Memory B cell (primary cell): ENCODE measurements around the gene ARHGAP24.

ENCODE experiments used
- ATAC-seq: fragments of 150-1000 bp; cut with Tn5 transposase; 2 replicates; pipeline ENCODE4 v1.10.0; 2021; ENCODE audit warnings: low read depth, mild to moderate bottlenecking, moderate library complexity
- DNase-seq, 2 donors: peaks; one replicate each; pipeline ENCODE4 v3.0.0; 2022; ENCODE audit warnings: low spot score in 2 of 2
- H3K27ac Mint-ChIP-seq: one replicate; pipeline ENCODE4 v1.8.0; 2022; ENCODE audit warnings: mild to moderate bottlenecking, moderate library complexity, mixed read lengths
- H3K27me3 Mint-ChIP-seq: one replicate; pipeline ENCODE4 v1.8.0; 2022; ENCODE audit warnings: mixed read lengths
- H3K36me3 Mint-ChIP-seq: one replicate; pipeline ENCODE4 v1.8.0; 2022; ENCODE audit warnings: mild to moderate bottlenecking, mixed read lengths
- H3K4me1 Mint-ChIP-seq: one replicate; pipeline ENCODE4 v1.8.0; 2022; ENCODE audit warnings: mixed read lengths
- H3K4me3 Mint-ChIP-seq: one replicate; pipeline ENCODE4 v1.8.0; 2022; ENCODE audit warnings: mild to moderate bottlenecking, moderate library complexity, mixed read lengths
- H3K9me3 Mint-ChIP-seq: one replicate; pipeline ENCODE4 v1.8.0; 2022; ENCODE audit warnings: mixed read lengths

Gene ARHGAP24

DNA sequence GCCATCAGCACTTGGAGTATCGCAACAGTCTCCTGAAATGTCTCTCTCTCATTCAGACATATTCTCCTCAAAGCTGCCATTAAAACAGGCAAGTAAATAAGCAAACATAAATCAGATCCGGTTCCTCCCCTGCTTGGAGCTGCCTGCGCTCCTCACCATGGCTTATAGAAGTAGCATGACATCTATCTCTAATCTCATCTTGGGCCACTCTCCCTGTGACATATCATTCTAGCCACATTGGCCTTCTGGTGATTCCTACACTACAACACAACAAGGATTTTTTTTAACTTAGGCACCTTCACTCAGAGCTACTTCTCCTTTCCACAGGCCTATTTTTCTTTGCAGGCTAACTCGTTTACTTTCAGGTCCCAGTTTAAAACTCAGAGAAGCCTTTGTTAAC lies 387.9 kb downstream of the ARHGAP24 start:
- DNase-seq, result no peak
- Mint-ChIP-seq H3K4me1 (peaks cover 15% of the 10 kb centered on the region), H3K4me3 (no peak overlapping the region), H3K27ac (no peak overlapping the region), H3K9me3 (peaks cover 3% of the 10 kb centered on the region), H3K27me3 (no peaks in the 10 kb centered on the region), H3K36me3 (no peaks in the 10 kb centered on the region)
- peak; percentile 35 for ATAC-seq

DNA sequence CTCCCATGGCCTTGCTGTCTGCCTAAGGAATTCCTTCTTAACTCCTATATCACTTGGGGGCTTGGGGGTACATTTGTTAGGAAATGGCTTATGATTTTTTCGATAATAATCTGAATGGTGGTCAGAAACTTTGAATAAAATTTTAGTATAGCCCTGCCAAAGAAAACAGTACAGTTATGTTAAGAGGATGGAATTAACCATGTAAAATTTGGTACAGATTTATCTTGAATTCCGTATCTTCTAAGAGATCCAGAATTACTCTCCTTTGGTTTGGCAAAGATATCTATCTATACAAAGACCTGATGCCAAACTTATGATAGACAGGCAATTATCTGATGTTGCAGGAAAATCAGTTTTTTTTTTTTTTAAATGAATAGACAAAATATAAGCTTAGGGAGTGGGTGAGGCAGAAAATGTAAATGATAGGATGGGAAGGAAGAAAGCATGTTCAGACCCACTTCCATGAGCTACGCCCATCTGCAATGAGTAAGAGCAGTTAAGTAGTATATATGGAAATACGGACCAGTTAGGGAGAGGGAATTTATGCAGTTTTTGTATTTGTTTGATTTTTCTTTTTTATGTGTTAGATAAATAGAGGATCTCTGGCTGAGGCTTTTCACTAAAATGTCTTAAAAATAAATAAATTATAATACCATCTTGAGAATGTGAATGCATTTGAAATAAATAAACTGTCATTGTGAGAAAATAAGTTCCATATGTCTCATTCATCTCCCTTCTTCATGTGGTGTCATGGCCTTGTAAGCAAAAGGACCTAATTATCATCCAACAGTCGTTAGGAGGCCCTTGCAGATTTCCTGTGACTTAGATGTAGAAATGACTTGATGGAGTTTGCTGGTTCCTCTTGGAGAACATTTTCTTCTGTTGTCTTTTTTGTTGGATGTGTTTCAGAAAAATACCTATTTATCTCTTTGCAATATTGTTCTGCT lies 389.6 kb downstream of the ARHGAP24 start:
- H3K27me3 Mint-ChIP-seq, result no peaks in the 10 kb centered on the region
- peaks cover 15% of the 10 kb centered on the region for H3K4me1 Mint-ChIP-seq
- ATAC-seq, result no peak
- no peak overlapping the region for H3K4me3 Mint-ChIP-seq
- no peaks in the 10 kb centered on the region for H3K36me3 Mint-ChIP-seq
- DNase-seq, result no peak
- H3K27ac Mint-ChIP-seq, result no peak overlapping the region
- H3K9me3 Mint-ChIP-seq, result peaks cover 3% of the 10 kb centered on the region

GRCh38 chr4:85865256-85865655 lies 390.3 kb downstream of the ARHGAP24 start:
- no peaks in the 10 kb centered on the region for H3K27me3 Mint-ChIP-seq
- no peak overlapping the region for H3K4me3 Mint-ChIP-seq
- H3K36me3 Mint-ChIP-seq, result no peaks in the 10 kb centered on the region
- no peak overlapping the region for H3K27ac Mint-ChIP-seq
- H3K9me3 Mint-ChIP-seq, result peaks cover 3% of the 10 kb centered on the region
- ATAC-seq, result no peak
- H3K4me1 Mint-ChIP-seq, result peaks cover 15% of the 10 kb centered on the region
- DNase-seq, result no peak

DNA sequence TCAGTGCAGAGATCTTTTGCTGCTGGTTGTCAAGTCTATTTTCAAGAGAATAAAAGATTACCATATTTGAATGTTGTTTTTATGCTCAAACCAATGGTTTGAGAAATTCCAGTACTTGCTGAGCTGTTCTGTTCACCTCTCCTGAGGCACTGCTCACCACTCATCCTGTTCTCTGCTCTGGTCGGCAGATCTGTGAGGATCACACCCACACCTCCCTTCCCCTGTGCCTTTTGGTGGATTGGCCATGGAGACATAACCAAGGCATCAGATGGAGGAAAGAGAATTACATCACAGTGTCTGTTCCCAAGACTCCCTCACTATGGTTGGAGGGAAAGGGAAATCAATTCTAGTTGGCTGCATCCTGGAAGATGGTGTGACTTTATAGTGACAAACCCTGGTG lies 391.6 kb downstream of the ARHGAP24 start:
- Mint-ChIP-seq H3K27ac (peak overlapping the region; percentile 14), H3K36me3 (no peaks in the 10 kb centered on the region), H3K4me3 (no peak overlapping the region), H3K9me3 (peaks cover 3% of the 10 kb centered on the region), H3K4me1 (peaks cover 20% of the 10 kb centered on the region), H3K27me3 (no peaks in the 10 kb centered on the region)
- DNase-seq, result no peak
- ATAC-seq, result no peak

DNA sequence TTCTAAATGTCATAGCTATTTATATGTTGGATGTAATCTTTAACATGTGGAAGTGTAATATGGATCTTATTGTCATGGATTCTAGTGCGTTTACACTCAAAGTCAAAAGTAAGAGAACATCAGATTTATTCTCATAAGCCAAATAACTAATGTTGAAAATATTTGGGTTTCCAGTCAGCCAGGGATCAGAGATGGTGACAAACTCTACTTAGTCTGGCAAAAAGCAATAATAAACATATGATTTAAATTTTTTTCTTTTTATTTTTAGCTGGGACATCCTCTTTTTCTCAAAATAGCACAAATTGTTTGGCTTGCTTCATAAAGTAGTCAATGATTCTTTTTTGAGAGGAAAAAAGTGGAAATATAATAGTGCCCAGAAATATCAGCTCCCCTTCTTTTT lies 392.3 kb downstream of the ARHGAP24 start:
- Mint-ChIP-seq H3K9me3 (peaks cover 3% of the 10 kb centered on the region), H3K4me1 (peaks cover 20% of the 10 kb centered on the region), H3K4me3 (no peak overlapping the region), H3K27me3 (no peaks in the 10 kb centered on the region), H3K36me3 (no peaks in the 10 kb centered on the region), H3K27ac (no peak overlapping the region)
- no peak for ATAC-seq
- DNase-seq, result no peak

DNA sequence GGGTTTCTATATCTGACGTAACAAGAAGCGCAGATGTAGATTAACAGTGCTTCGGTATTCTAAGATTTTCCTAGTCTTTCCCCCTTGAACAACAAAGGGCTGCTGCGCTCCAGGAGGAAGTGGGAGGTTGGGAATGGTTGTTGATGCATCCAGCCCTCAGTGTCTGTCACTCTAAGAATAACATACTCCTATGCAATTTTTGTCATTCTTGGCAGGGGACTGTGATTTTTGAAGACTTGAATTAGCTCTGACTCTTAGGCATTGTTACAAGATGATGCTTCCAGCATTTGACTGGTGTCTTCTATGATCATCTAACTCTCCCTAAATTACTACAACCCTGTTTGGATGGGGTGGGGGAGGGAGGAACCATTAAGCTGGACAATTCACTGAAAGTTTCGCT lies 394.2 kb downstream of the ARHGAP24 start:
- peaks cover 19% of the 10 kb centered on the region for H3K4me1 Mint-ChIP-seq
- no peaks in the 10 kb centered on the region for H3K36me3 Mint-ChIP-seq
- H3K9me3 Mint-ChIP-seq, result no peaks in the 10 kb centered on the region
- ATAC-seq, result no peak
- H3K27ac Mint-ChIP-seq, result peak overlapping the region; percentile 31
- DNase-seq, result no peak
- H3K27me3 Mint-ChIP-seq, result no peaks in the 10 kb centered on the region
- H3K4me3 Mint-ChIP-seq, result no peak overlapping the region

DNA sequence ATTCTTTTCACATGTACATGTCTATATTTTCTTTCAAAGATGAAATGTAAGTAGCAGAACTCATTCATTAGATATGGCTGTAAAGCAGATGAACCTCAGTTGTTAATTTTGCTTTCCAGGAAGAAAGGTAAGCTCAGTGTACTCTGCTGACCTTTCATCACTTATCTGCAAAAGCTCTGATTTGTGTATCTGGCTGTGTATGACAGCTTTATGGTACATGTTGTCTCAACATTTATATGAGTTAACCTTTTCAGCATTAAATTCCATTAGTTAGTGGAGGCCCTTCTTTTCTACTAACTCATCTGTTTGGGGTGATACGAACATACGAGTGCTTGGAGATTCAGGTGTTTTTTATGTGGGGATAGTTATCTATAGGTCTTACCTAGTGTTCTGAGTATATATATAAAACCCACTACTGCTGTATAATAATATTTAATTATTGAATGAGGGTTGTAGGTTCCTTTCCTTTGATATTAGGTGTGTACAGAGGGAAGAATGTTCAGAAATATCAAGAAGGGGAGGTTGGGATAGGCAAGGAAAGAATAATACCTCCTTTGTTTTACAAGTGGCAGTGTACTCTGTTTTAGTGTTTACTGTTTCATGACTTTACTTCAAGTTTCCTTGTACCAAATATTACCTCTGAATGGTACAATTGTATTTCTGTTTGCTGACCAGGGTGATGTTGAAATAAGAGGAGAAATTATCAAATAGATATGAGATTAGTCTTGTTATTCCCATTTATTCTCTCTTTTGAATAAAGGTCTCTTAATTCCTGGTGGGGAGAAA lies 395.5 kb downstream of the ARHGAP24 start:
- Mint-ChIP-seq H3K4me3 (no peak overlapping the region), H3K27me3 (no peaks in the 10 kb centered on the region), H3K36me3 (no peaks in the 10 kb centered on the region), H3K27ac (no peak overlapping the region), H3K4me1 (peaks cover 16% of the 10 kb centered on the region), H3K9me3 (no peaks in the 10 kb centered on the region)
- no peak for ATAC-seq
- no peak for DNase-seq

GRCh38 chr4:85873566-85873965 lies 398.6 kb downstream of the ARHGAP24 start:
- DNase-seq, result no peak
- no peak for ATAC-seq
- peaks cover 1% of the 10 kb centered on the region for H3K9me3 Mint-ChIP-seq
- no peak overlapping the region for H3K27ac Mint-ChIP-seq
- peaks cover 17% of the 10 kb centered on the region for H3K4me1 Mint-ChIP-seq
- H3K36me3 Mint-ChIP-seq, result peaks cover 2% of the 10 kb centered on the region
- H3K27me3 Mint-ChIP-seq, result no peaks in the 10 kb centered on the region
- H3K4me3 Mint-ChIP-seq, result no peak overlapping the region

- no peak for DNase-seq
- peaks cover 1% of the 10 kb centered on the region for H3K9me3 Mint-ChIP-seq
- peaks cover 20% of the 10 kb centered on the region for H3K4me1 Mint-ChIP-seq
- H3K36me3 Mint-ChIP-seq, result peaks cover 12% of the 10 kb centered on the region
- H3K27ac Mint-ChIP-seq, result no peak overlapping the region
- no peak overlapping the region for H3K4me3 Mint-ChIP-seq
- H3K27me3 Mint-ChIP-seq, result no peaks in the 10 kb centered on the region
- ATAC-seq, result no peak
Observed at GRCh38 chr4:85879518-85879917, 404.6 kb downstream of the ARHGAP24 start.

DNA sequence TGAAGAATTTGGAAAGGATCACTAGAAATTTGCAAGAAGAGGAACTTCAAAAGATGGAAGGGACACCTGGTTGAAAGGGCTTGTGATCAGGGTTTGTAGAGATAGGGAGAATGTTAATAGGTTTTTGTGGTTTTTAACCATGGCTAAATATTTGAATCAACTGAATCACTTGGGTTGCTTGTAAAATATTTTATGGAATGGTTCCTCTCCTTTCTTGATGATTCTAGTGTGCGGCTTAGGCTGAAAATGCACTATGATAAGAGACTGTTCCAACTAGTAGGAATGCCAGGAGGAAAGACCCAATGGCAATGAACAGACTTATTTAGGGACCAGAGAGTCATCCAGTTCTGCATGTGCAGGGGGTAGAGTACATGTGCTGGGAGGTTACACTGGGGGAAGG lies 408.2 kb downstream of the ARHGAP24 start:
- Mint-ChIP-seq H3K27me3 (no peaks in the 10 kb centered on the region), H3K27ac (no peak overlapping the region), H3K4me1 (peaks cover 15% of the 10 kb centered on the region), H3K9me3 (no peaks in the 10 kb centered on the region), H3K4me3 (no peak overlapping the region), H3K36me3 (peaks cover 10% of the 10 kb centered on the region)
- DNase-seq (no peak), ATAC-seq (no peak)

DNA sequence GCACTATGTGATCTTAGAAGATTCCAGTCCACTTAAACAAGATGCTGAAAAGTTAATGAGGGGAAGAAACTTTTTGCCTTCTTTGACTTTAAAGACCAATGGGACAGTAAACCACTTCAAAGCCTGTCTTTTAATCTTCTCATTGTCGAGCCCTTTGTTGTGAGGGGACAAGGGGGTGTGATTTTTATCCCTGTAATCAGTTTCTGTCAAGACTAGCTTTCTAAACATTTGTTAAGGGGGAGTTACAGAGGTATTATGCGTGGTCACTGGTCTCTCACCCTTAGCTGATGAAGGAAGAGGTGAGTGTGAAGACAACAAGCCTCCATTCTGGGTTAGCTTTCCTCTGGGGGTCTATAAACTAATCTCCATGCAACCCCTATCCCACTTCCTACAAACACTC lies 409.3 kb downstream of the ARHGAP24 start:
- Mint-ChIP-seq H3K27me3 (no peaks in the 10 kb centered on the region), H3K9me3 (no peaks in the 10 kb centered on the region), H3K36me3 (peaks cover 10% of the 10 kb centered on the region), H3K4me3 (no peak overlapping the region), H3K4me1 (peaks cover 17% of the 10 kb centered on the region), H3K27ac (no peak overlapping the region)
- ATAC-seq, result no peak
- DNase-seq, result no peak

GRCh38 chr4:85886665-85887064 lies 411.7 kb downstream of the ARHGAP24 start:
- H3K4me3 Mint-ChIP-seq, result no peak overlapping the region
- peaks cover 12% of the 10 kb centered on the region for H3K36me3 Mint-ChIP-seq
- no peak overlapping the region for H3K27ac Mint-ChIP-seq
- H3K27me3 Mint-ChIP-seq, result no peaks in the 10 kb centered on the region
- H3K9me3 Mint-ChIP-seq, result no peaks in the 10 kb centered on the region
- DNase-seq (no peak), ATAC-seq (no peak)
- H3K4me1 Mint-ChIP-seq, result peaks cover 28% of the 10 kb centered on the region

DNA sequence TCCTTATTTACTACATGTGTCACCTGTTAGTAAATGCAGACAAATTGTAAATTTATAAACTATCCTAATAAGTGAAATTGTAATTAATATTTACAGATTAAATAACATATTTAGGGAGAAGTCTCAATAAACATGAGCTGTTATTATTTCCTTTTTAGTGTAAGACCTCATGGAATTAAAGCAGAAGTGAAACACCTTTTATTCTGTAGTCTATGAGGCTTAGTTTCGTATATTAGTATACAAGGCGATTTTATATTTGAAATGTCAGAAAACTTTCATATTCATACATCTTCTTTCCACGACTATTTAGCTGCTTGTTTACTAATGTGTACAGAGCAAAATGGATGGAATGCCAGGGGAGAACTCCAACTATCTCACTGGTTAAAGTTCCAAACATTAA lies 414.4 kb downstream of the ARHGAP24 start:
- Mint-ChIP-seq H3K27ac (no peak overlapping the region), H3K36me3 (peaks cover 9% of the 10 kb centered on the region), H3K4me1 (peaks cover 22% of the 10 kb centered on the region), H3K4me3 (no peak overlapping the region), H3K9me3 (no peaks in the 10 kb centered on the region), H3K27me3 (no peaks in the 10 kb centered on the region)
- ATAC-seq (peak; percentile 70), DNase-seq (no peak)

DNA sequence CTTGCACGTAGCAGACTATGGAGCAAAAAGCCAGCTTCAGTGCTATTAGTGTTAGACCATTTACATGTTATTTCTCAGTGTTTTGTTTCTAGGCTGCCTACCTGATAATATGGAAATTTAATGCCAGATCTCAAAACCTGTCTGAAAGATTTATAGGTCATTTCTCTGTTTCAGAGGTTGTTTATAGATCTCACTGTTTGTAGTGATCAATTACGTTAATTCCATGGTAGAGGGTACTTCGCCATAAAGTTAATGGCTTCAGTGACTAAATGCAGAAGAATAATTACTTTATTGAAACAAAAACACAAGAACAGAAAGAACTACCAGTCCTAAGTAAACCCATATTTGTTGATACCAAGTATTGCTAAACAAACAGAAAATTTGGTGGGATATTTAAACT lies 420.8 kb downstream of the ARHGAP24 start:
- H3K4me1 Mint-ChIP-seq, result peaks cover 15% of the 10 kb centered on the region
- no peak for ATAC-seq

More for the DNA sequence above, 420.8 kb downstream of the ARHGAP24 start:
- Mint-ChIP-seq H3K9me3 (no peaks in the 10 kb centered on the region), H3K4me3 (no peak overlapping the region), H3K27me3 (no peaks in the 10 kb centered on the region), H3K36me3 (peaks cover 9% of the 10 kb centered on the region), H3K27ac (no peak overlapping the region)
- DNase-seq, result no peak
